Right lobe of liver (tissue), 4 donors: Measurements from ENCODE around the gene PXDN.
"Not testable (repeated sequence)": the region's sequence is repeated elsewhere in the genome, so short reads cannot be mapped to it uniquely, and the experiment has no call there.

Source experiments
- POLR2A ChIP-seq: fragments of 450-650 bp; IDR thresholded peaks from one replicate; pipeline ENCODE4 v1.6.1; 2017; ENCODE audit warnings: antibody characterized with exemption, mild to moderate bottlenecking
- TF ChIP-seq, protein P1 (sequence below), 4 donors: fragments of 200-600 bp in 3 of 4; fragments of 450-650 bp in 1 of 4; IDR thresholded peaks; one replicate each; pipeline versions ENCODE4 v1.5.1 to v1.8.0; 2016 to 2022; ENCODE audit warnings: antibody characterized with exemption in 4 of 4, mild to moderate bottlenecking in 2 of 4
- donor health status: DM: no; HTN: no; CAD: no.
- donor health status: DM: no; HTN: no; CAD: no.
- donor health status: DM: no; HTN: yes; CAD: no.

DNA sequence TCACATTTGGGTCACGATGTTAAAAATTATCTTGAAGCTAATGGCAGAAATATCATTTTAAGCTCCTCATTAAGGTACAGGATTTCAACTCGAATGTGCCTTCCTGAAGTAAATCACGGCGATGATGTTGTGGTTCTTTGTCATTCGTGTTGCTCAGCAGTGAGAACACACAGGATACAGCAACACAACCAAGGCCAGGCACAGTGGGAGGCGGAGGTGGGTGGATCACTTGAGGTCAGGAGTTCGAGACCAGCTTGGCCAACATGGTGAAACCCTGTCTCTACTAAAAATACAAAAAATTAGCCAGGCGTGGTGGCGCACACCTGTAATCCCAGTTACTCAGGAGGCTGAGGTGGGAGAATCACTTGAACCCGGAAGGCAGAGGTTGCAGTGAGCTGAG is 43.9 kb downstream of the PXDN start:
- TF ChIP-seq, protein P1, sequence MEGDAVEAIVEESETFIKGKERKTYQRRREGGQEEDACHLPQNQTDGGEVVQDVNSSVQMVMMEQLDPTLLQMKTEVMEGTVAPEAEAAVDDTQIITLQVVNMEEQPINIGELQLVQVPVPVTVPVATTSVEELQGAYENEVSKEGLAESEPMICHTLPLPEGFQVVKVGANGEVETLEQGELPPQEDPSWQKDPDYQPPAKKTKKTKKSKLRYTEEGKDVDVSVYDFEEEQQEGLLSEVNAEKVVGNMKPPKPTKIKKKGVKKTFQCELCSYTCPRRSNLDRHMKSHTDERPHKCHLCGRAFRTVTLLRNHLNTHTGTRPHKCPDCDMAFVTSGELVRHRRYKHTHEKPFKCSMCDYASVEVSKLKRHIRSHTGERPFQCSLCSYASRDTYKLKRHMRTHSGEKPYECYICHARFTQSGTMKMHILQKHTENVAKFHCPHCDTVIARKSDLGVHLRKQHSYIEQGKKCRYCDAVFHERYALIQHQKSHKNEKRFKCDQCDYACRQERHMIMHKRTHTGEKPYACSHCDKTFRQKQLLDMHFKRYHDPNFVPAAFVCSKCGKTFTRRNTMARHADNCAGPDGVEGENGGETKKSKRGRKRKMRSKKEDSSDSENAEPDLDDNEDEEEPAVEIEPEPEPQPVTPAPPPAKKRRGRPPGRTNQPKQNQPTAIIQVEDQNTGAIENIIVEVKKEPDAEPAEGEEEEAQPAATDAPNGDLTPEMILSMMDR (IDR thresholded peaks at IDR 0.05): not testable (repeated sequence)
- TF ChIP-seq POLR2A: not testable (repeated sequence)
